Measurements from ENCODE around the gene FAM47E. TPM values are rescaled to one million over a fixed set of nuclear protein-coding genes. Genes with fewer than 3 reads are reported as not detected.

The FAM47E gene
- total and polyA plus RNA-seq, 9 of the 15 experiments (the other 6 are each of a cell fraction or from before 2014, with no cell fraction given), result 3.7 to 15.6 (median 6.4) TPM

DNA sequence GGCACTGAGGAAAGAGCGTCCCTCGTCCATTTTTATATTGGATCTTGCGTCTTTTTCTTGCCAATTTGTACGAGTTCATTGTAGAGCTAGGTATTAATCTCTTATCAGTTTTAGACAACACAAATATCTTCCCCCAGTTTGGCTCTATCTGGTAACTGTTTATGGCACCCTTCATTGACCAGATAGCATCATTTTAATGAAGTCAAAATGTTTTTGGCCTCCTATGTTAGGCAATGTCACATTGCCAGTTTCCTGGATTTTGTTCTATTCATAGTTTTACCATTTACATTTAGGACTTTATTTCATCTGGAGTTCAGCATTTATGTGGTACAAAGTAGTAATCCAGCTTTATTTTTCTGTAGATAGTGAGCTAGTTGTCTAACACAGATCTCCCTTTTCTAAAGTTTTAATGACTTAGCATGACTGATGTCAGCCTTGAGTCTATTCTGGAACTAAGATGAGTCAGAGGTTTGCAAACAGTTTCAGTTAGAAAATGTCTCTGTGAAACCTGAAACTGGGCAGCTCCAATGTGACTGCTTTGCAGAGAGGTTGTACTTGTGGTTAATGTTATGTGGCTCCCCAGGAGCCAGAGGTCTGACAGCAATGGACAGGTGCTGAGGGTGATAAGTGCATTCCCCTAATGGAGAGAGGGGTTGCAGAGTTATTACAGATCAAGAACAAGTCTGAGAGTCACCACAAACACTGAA is 49.7 kb downstream of the FAM47E start (continued):
- TF ChIP-seq, protein P1, sequence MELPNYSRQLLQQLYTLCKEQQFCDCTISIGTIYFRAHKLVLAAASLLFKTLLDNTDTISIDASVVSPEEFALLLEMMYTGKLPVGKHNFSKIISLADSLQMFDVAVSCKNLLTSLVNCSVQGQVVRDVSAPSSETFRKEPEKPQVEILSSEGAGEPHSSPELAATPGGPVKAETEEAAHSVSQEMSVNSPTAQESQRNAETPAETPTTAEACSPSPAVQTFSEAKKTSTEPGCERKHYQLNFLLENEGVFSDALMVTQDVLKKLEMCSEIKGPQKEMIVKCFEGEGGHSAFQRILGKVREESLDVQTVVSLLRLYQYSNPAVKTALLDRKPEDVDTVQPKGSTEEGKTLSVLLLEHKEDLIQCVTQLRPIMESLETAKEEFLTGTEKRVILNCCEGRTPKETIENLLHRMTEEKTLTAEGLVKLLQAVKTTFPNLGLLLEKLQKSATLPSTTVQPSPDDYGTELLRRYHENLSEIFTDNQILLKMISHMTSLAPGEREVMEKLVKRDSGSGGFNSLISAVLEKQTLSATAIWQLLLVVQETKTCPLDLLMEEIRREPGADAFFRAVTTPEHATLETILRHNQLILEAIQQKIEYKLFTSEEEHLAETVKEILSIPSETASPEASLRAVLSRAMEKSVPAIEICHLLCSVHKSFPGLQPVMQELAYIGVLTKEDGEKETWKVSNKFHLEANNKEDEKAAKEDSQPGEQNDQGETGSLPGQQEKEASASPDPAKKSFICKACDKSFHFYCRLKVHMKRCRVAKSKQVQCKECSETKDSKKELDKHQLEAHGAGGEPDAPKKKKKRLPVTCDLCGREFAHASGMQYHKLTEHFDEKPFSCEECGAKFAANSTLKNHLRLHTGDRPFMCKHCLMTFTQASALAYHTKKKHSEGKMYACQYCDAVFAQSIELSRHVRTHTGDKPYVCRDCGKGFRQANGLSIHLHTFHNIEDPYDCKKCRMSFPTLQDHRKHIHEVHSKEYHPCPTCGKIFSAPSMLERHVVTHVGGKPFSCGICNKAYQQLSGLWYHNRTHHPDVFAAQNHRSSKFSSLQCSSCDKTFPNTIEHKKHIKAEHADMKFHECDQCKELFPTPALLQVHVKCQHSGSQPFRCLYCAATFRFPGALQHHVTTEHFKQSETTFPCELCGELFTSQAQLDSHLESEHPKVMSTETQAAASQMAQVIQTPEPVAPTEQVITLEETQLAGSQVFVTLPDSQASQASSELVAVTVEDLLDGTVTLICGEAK (IDR thresholded peaks at IDR 0.05), result peak; percentile 23
- TF ChIP-seq, protein P1 (CRISPR knock-in tag; IDR thresholded peaks at IDR 0.05), result no peak
- TF ChIP-seq, protein P2, sequence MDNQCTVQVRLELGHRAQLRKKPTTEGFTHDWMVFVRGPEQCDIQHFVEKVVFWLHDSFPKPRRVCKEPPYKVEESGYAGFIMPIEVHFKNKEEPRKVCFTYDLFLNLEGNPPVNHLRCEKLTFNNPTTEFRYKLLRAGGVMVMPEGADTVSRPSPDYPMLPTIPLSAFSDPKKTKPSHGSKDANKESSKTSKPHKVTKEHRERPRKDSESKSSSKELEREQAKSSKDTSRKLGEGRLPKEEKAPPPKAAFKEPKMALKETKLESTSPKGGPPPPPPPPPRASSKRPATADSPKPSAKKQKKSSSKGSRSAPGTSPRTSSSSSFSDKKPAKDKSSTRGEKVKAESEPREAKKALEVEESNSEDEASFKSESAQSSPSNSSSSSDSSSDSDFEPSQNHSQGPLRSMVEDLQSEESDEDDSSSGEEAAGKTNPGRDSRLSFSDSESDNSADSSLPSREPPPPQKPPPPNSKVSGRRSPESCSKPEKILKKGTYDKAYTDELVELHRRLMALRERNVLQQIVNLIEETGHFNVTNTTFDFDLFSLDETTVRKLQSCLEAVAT (IDR thresholded peaks at IDR 0.05), result peak in 1 of 2 experiments; percentile 92; a peak in 2 of 4 replicates
- peak; percentile 38; the same call in 1 of the 2 replicates for TF ChIP-seq EHMT2 (IDR thresholded peaks at IDR 0.05)
- no peak for TF ChIP-seq NR2C2 (CRISPR knock-in tag; IDR thresholded peaks at IDR 0.05)
- peak; percentile 56; the same call in 1 of the 2 replicates for TF ChIP-seq NR2C2 (tag; IDR thresholded peaks at IDR 0.05)
- TF ChIP-seq KLF16 (IDR thresholded peaks at IDR 0.05), result peak; percentile 85
- TF ChIP-seq GATA2 (CRISPR knock-in tag; IDR thresholded peaks at IDR 0.05), result peak; percentile 82
- peak; percentile 72 for TF ChIP-seq ZNF766 (CRISPR knock-in tag; conservative IDR thresholded peaks at IDR 0.05)
- TF ChIP-seq BCOR (IDR thresholded peaks at IDR 0.05), result 0 out of 2 replicates have a peak, but pooled peaks have one; percentile 40
- 0 out of 2 replicates have a peak, but pooled peaks have one; percentile 34 for TF ChIP-seq POLR2H (tag; IDR thresholded peaks at IDR 0.05; ENCODE audit: low read depth)
- no peak for TF ChIP-seq ZNF165 (CRISPR knock-in tag; IDR thresholded peaks at IDR 0.05; ENCODE audit: borderline replicate concordance)
- no peak for TF ChIP-seq ZNF696 (CRISPR knock-in tag; conservative IDR thresholded peaks at IDR 0.05)
- TF ChIP-seq HMGN3 (IDR thresholded peaks at IDR 0.05; ENCODE audit: borderline replicate concordance, extremely low read depth, insufficient read length, low read depth, low read length), result no peak
- TF ChIP-seq JUND (IDR thresholded peaks at IDR 0.05; ENCODE audit: borderline replicate concordance, low read depth, low read length), result peak; percentile 96
- peak; percentile 96; the same call in 2 of the 3 replicates for TF ChIP-seq JUND (tag; IDR thresholded peaks at IDR 0.05; ENCODE audit: borderline replicate concordance, low read depth, low read length)
- no peak for TF ChIP-seq XRCC3 (IDR thresholded peaks at IDR 0.05)
- 0 out of 2 replicates have a peak, but pooled peaks have one; percentile 11 for TF ChIP-seq CBX5 (IDR thresholded peaks at IDR 0.05; ENCODE audit: borderline replicate concordance, low read depth)
- TF ChIP-seq HDAC1 (IDR thresholded peaks at IDR 0.05), result peak in 1 of 2 experiments; percentile 87; a peak in 1 of 4 replicates
